Endometrial microvascular endothelial cells (primary cell): Measurements from ENCODE around the gene CNPPD1. TPM values are rescaled to one million over a fixed set of nuclear protein-coding genes. Genes with fewer than 3 reads are reported as not detected.

Experiments used
- in situ Hi-C: cut with HindIII; loops from 2 replicates; pipeline ENCODE4 v1.10.0; 2017; ENCODE audit warnings: low sequenced_read_pairs, low pct_unique_long_range_greater_than_20kb; ENCODE audit errors: inconsistent ontology term
- total RNA-seq: library from RNA; depleted of rRNA; stranded (reverse); fragments of >200 nt; gene quantifications from one replicate; pipeline ENCODE4 v1.2.3, GENCODE V29; 2015; ENCODE audit errors: inconsistent ontology term

CNPPD1 gene
- total RNA-seq, 1 donor from 2014 or later, result 32.7 TPM

GRCh38 chr2:219167997-219168396, 8.7 kb downstream of the CNPPD1 start:
- in situ Hi-C loops, result no loop called here

DNA sequence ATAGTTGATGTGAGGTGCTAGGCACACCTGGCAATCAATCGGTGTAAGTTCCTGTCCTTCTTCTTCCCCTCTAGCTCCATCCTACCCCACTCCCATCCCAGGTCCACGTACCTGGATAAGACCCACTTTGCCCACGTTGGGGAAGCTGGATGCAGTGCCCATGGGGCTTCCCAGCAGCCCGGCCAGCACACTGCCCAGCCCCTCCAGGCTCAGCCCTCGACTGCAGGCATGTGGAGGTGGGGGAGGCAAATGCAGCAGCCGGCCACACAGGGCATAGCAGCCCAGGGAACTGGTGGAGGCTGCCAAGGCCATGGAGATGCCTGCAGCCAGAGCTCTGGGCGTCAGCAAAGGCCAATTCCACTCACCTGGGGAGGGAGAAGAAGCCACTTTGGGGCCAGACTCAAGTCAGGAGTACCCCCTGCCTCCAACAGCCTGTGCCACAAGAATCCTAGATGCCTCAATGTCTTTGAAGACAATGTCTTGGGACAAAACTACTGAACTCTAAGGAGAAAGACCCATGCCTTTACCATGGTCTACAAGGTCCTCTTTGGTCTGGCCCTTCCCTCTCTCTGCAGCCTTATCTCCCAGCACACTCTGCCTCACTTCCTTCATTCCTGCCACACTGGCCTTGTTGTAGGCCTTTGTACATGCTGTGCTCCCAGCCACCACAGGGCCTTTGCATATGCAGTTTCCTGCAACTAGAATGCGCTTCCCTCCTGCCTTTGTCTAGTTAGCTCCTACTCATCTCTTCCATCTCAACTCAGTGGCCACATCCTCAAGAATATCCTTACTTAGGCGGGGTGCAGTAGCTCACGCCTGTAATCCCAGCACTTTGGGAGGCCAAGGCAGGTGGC, 11.4 kb downstream of the CNPPD1 start:
- in situ Hi-C loops, result no loop called here

- in situ Hi-C loops, result no loop called here
These were observed 13.6 kb downstream of the CNPPD1 start for GRCh38 chr2:219163156-219163555.

DNA sequence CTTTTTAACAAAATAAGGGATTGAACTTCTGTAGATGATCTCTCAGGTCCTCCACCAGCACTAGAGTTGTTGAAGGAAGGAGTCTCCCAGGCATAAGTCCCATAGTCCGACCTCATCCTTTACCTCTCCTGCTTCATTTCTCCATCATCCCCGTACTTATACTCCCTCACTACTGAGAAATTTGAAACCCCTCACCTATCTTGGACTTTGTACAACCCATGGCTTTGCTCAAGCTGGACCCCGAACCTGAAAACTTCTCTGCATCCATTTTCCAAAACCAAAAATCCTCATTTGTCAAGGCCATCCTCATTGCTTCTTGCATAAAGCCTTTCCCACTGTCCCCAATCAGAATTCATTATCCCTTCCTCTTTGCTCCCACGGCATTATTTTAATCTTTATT, 15.6 kb downstream of the CNPPD1 start:
- in situ Hi-C loops, result no loop called here

GRCh38 chr2:219160186-219161017, 16.3 kb downstream of the CNPPD1 start, which contains the start of gene NHEJ1:
NHEJ1 (minus strand) TSS chr2:219160815; CDS start chr2:219158362, 2,453 bp downstream.
- in situ Hi-C loops, result no loop called here

DNA sequence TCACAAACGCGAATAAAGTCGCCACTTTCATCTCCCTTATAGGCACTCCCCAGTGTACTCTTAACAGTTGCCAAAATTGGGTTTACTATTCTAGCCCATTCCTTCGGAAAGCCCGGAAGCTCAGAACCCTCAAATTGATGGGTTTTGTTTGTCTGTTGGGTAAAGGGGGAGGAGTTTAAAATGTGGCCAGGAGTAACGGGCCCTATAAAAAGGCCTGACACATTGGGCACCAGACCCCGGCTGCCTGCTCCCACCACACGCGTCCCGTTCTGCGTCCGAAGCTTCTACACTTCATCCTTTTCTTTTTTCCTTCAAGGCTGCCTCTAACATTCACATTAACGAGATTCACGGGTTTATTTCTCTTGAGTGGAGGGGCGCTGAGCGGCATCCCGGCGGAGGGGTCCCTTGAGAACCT, 16.9 kb downstream of the CNPPD1 start:
- in situ Hi-C loops, result no loop called here

DNA sequence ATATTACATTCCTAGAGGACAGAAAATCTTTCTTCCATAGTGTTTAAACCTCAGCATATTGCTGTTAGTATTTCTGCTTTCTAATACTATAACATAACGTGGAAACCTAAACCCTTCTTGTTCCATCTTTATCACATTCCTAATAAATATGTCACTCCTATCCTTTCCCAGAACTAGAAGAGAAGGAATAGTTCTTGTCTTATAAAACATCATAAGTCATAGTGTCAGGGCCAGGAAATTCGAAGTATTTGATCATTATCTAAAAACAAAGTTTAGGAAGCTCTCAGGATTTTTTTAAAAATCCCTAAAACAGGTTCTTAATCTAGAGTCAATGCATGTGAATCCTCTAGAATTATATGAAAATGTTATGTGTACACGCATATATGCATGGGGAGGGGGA, 18.1 kb downstream of the CNPPD1 start:
- in situ Hi-C loops, result no loop called here

- in situ Hi-C loops, result no loop called here
These were observed 18.7 kb downstream of the CNPPD1 start for GRCh38 chr2:219158025-219158424.

GRCh38 chr2:219157396-219157795, 19.3 kb downstream of the CNPPD1 start:
- in situ Hi-C loops, result no loop called here

- in situ Hi-C loops, result no loop called here
These were observed 21.6 kb downstream of the CNPPD1 start for GRCh38 chr2:219155054-219155644.

DNA sequence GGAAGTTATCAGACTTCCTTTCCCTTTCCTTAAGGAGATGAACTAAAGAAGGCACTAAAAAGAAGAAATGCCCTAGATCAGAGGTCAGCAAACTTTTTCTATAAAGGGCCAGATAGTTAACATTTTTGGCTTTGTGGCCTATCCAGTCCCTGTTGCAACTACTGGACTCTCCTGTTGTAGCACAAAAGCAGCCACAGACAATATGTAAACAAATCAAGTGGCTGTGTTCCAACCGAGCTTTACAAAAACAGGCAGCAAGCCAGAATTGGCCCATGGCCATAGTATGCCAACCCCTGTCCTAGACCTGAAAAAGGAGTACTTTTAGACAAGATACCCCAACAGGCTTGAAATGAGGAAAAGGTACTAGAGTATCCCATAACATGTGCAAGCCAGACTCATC, 27.1 kb downstream of the CNPPD1 start:
- in situ Hi-C loops, result no loop called here

GRCh38 chr2:219142329-219142728, 34.4 kb downstream of the CNPPD1 start:
- in situ Hi-C loops, result no loop called here

DNA sequence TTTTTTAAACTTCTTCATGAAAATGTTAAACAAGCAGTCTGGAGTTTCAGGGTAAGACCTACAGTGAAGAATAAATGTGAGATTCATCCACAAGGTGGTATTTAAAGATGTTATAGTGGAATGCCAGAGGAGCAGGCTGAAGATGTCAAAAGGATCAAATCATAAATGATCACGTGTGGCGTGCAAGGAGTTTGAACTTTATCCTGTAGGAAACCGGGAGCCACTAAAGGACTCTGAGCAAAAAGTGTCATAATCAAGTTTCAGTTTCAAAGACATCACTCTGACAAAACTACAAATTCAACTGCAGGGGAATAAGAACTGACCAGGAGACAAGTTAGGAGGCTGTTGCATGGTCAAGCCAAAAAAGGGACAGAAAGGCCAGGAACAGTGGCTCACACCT, 36.0 kb downstream of the CNPPD1 start:
- in situ Hi-C loops, result no loop called here

- in situ Hi-C loops, result no loop called here
These were observed 42.7 kb downstream of the CNPPD1 start for GRCh38 chr2:219133976-219134375.

- in situ Hi-C loops, result no loop called here
These were observed 45.0 kb downstream of the CNPPD1 start for GRCh38 chr2:219131744-219132143.

DNA sequence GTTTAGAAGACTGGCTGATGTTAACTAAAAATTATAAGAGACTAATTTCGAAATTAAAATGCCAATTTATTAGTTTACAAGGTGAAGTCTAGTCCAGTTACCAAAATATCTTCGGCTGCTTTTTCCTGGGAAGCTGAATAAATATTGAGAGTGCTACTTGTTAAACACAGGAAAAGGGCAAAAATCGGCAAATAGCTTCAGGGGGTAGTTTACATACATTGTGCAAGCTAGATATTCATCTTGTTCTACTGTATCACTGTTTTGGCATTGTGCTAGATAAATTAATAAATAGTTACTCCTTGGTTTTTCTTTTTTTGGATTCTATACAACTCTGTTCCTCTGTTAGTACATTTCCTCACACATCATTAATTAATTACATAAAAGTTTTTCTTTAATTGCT, 45.4 kb downstream of the CNPPD1 start:
- in situ Hi-C loops, result no loop called here

DNA sequence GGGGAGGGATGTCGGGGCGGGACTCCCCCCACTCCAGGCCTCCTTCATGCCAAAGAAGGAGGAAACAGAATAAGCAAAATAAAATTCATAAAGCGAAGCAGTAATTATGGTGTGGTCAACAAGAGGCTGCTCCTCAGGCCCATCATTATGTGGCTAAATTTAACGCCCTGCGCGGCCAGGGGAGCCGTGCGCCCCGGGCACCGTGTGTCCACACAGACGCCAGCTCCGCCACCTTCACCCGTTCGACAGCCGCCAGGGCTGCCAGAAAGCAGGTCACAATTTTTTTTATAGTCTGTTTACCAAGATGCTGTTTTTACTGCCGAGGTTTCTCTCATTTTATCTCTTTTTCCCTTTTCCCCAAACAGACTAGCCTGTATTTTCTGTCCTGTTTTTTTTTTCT, 47.1 kb downstream of the CNPPD1 start:
- in situ Hi-C loops, result no loop called here

- in situ Hi-C loops, result no loop called here
These were observed 48.3 kb downstream of the CNPPD1 start for GRCh38 chr2:219128396-219128795.

- in situ Hi-C loops, result no loop called here
These were observed 49.6 kb downstream of the CNPPD1 start for GRCh38 chr2:219127037-219127635.
